Kidney (tissue), 14 donors: ENCODE measurements around the gene CABLES2. TPM values are rescaled to one million over a fixed set of nuclear protein-coding genes. Genes with fewer than 3 reads are reported as not detected.
A peak's percentile ranks its signal among the peaks of the same experiment; 100 is the strongest.

ENCODE experiments used
- DNase-seq, 5 donors: peaks; one replicate each; pipeline ENCODE4 v3.0.0-alpha.2; 2013 to 2020
- FAIRE-seq: peaks from 2 replicates; lab custom pipeline; 2012; peaks lifted over from hg19 to GRCh38; lab: Jason Lieb, UNC
- H3K27ac ChIP-seq, 2 donors: one replicate each; pipeline ENCODE4 v1.7.0; 2013; ENCODE audit warnings: low read depth in 2 of 2, low read length in 2 of 2, inconsistent platforms in 1 of 2
- H3K27me3 ChIP-seq: one replicate; pipeline ENCODE4 v1.7.1; 2013; ENCODE audit warnings: low read length, inconsistent platforms; ENCODE audit not compliant: control insufficient read depth, insufficient read depth
- H3K36me3 ChIP-seq, 3 donors: one replicate each; pipeline versions ENCODE4 v1.7.0 to v1.7.1; 2013; ENCODE audit warnings: low read length in 3 of 3, control low read depth in 1 of 3, inconsistent platforms in 1 of 3; ENCODE audit not compliant: insufficient read depth in 3 of 3, control insufficient read depth in 2 of 3
- H3K4me1 ChIP-seq, 3 donors: one replicate each; pipeline versions ENCODE4 v1.7.0 to v1.7.1; 2013; ENCODE audit warnings: low read length in 3 of 3, inconsistent platforms in 1 of 3, low read depth in 1 of 3; ENCODE audit not compliant: control insufficient read depth in 2 of 3, insufficient read depth in 2 of 3
- H3K4me3 ChIP-seq, 3 donors: one replicate each; pipeline versions ENCODE4 v1.7.0 to v1.8.1; 2013; ENCODE audit warnings: low read length in 3 of 3, control low read depth in 1 of 3, inconsistent platforms in 1 of 3
- H3K9ac ChIP-seq, 3 donors: one replicate each; pipeline versions ENCODE4 v1.7.0 to v1.7.1; 2013; ENCODE audit warnings: low read length in 3 of 3, control low read depth in 1 of 3, inconsistent platforms in 1 of 3
- H3K9me3 ChIP-seq, 3 donors: one replicate each; pipeline versions ENCODE4 v1.7.0 to v1.7.1; 2013; ENCODE audit warnings: low read length in 3 of 3, control low read depth in 1 of 3, inconsistent platforms in 1 of 3; ENCODE audit not compliant: control insufficient read depth in 2 of 3, insufficient read depth in 1 of 3
- intact Hi-C: fragments of 100-400 bp; cut with DNase I; formaldehyde crosslinking; loops from one replicate; pipeline ENCODE4 v1.11.1; 2022
- polyA plus RNA-seq: library from polyadenylated mRNA; stranded (reverse); fragments of 350-450 nt; fragmentation: Illumina TruSeq; extraction: RNeasy Lipid Tissue Mini Kit (QIAGEN cat#74804); gene quantifications from one replicate; pipeline ENCODE4 v1.2.3, GENCODE V29; 2014; ENCODE audit warnings: low read depth, low replicate concordance; ENCODE audit not compliant: insufficient read depth
- total RNA-seq: library from RNA; stranded (reverse); fragmentation: NEBNext Ultra II Directional; extraction: Animal tissue kit (Norgen Biotek cat#: 25700); gene quantifications from one replicate; pipeline ENCODE4 v1.2.1, GENCODE V29; 2021
- TF ChIP-seq, protein P1 (sequence below): IDR thresholded peaks from 3 replicates; pipeline ENCODE4 v1.5.1; 2012; ENCODE audit warnings: mild to moderate bottlenecking, moderate library complexity, borderline replicate concordance; ENCODE audit not compliant: insufficient read depth; ENCODE audit errors: extremely low read depth
- donor health status: control.
- donor health status: control.
- donor health status: control.
- donor health status: control.
- donor health status: control.
- donor health status: DM: yes; HTN: yes; CAD: no.
- donor health status: Normal renal cell carcinoma (clear cell type).

CABLES2 gene
- total and polyA plus RNA-seq, 2 donors from 2014 or later: 2.0 to 4.5 TPM

- FAIRE-seq (no peak), DNase-seq (peak in 3 of 5 donors; percentile 42 to 74 (median 54))
- no peak overlapping the region for H3K4me3 ChIP-seq
- no peaks in the 10 kb centered on the region for H3K9me3 ChIP-seq
- peaks cover 0 to 28% (median 18%) of the 10 kb centered on the region in 3 donors for H3K4me1 ChIP-seq
- intact Hi-C loops: no loop called here
- peak overlapping the region in 1 of 3 donors; percentile 67 for H3K9ac ChIP-seq
- TF ChIP-seq, protein P1, sequence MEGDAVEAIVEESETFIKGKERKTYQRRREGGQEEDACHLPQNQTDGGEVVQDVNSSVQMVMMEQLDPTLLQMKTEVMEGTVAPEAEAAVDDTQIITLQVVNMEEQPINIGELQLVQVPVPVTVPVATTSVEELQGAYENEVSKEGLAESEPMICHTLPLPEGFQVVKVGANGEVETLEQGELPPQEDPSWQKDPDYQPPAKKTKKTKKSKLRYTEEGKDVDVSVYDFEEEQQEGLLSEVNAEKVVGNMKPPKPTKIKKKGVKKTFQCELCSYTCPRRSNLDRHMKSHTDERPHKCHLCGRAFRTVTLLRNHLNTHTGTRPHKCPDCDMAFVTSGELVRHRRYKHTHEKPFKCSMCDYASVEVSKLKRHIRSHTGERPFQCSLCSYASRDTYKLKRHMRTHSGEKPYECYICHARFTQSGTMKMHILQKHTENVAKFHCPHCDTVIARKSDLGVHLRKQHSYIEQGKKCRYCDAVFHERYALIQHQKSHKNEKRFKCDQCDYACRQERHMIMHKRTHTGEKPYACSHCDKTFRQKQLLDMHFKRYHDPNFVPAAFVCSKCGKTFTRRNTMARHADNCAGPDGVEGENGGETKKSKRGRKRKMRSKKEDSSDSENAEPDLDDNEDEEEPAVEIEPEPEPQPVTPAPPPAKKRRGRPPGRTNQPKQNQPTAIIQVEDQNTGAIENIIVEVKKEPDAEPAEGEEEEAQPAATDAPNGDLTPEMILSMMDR: peak; percentile 62
- no peaks in the 10 kb centered on the region for H3K36me3 ChIP-seq
- H3K27me3 ChIP-seq: no peaks in the 10 kb centered on the region
- no peak overlapping the region for H3K27ac ChIP-seq
Measured at GRCh38 chr20:62405108-62405980, 1.7 kb downstream of the CABLES2 start.

DNA sequence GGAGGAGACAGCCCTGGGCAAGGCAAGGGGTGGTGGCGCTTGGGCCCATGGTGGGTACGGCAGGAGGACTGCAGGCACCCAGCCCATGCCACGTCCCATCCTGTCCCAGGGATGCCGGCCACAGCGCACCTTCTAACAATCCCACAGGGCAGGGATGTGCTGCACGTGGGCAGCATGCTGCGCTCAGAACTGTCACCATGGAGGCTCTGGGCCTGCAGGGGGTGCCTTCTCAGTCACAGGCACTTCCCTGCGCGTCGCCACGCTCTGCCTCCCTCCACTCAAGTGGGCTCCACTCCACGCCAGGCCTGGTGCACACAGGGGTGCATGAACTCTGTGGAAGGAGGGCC is 2.4 kb downstream of the CABLES2 start:
- no peaks in the 10 kb centered on the region for H3K27me3 ChIP-seq
- intact Hi-C loops: no loop called here
- FAIRE-seq (no peak), DNase-seq (no peak)
- H3K9me3 ChIP-seq: no peaks in the 10 kb centered on the region
- no peak overlapping the region for H3K27ac ChIP-seq
- TF ChIP-seq, protein P1: no peak
- peaks cover 0 to 22% (median 14%) of the 10 kb centered on the region in 3 donors for H3K4me1 ChIP-seq
- no peak overlapping the region for H3K9ac ChIP-seq
- no peak overlapping the region for H3K4me3 ChIP-seq
- H3K36me3 ChIP-seq: no peaks in the 10 kb centered on the region

DNA sequence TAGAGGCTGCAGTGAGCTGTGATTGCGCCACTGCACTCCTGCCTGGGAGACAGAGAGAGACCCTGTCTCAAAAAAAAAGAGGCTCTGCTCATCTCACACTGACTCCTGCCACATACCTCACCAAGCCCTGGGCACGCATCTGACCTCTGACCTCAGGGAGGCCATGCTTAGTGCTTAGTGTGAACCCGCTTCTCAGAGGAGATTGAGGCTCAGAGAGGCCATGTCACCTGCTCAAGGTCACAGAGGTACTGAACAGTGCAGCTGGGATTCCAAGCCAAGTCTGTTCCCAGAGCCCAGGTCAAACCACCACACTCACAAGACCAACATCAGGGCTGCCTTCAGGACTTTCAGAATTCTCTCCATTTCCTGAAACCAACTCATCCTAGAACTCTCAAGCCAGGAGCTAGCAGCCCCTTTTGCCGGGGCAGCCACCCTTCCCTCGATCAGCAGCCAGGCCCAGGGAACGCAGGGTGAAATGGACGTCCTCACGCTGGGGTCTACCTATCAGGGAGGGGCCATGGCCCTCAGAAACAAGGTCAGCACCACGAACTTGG is 2.9 kb downstream of the CABLES2 start:
- Histone ChIP-seq H3K27me3 (no peaks in the 10 kb centered on the region), H3K27ac (no peak overlapping the region), H3K4me1 (peaks cover 0 to 22% (median 11%) of the 10 kb centered on the region in 3 donors), H3K9me3 (no peaks in the 10 kb centered on the region), H3K36me3 (no peaks in the 10 kb centered on the region), H3K4me3 (no peak overlapping the region), H3K9ac (no peak overlapping the region)
- TF ChIP-seq, protein P1: no peak
- no peak for FAIRE-seq
- intact Hi-C loops: no loop called here
- no peak for DNase-seq
